Measurements from ENCODE around the gene IQSEC3. TPM values are rescaled to one million over a fixed set of nuclear protein-coding genes. Genes with fewer than 3 reads are reported as not detected.

The IQSEC3 gene
- total RNA-seq, 1 experiment from 2014 or later = not detected

DNA sequence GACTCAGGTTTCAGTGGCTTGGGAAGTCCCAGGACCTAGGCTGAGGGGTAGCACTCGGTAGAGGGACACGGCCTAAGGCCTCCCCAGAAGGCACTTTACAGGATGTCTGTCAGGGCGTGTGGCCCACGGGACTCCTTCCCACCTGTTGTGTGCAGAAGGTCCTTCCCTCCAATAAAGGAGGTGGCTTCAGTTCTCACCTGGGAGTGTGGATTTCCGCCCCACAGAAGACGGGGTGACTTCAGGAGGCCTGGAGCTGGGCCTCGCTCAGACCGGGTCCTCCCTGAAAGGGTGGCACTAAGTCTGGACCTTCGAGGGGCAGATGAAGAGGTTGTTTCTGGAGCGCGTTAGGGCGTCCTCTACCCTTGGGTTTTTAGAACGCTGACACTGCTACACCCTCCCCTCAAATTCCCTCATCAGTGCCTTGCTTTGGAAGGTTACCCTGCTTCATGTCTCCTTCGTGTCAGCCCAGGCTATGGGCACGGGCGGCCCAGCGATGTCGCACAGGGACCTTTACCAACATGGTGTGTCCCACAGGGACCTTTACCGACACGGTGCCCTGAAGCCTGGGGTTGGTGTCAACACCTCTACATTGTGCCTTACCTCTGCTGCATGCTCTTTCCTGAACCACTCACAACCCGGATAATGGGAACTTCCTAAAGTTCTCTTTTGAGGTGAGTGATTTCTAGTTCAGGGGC lies 140.3 kb downstream of the IQSEC3 start:
- Histone ChIP-seq H3K4me1 (ENCODE audit: control insufficient read depth, insufficient read depth, low read length) (peaks cover 7% of the 10 kb centered on the region; the same call in 1 of the 2 replicates), H3K27ac (ENCODE audit: low read length) (no peak overlapping the region), H3K27me3 (ENCODE audit: control insufficient read depth, insufficient read depth, low read length) (no peaks in the 10 kb centered on the region), H3K4me3 (ENCODE audit: low read depth in 2 of 2, low read length in 2 of 2) (no peak overlapping the region), H3K9me3 (ENCODE audit: control insufficient read depth, insufficient read depth, low read depth, low read length) (no peaks in the 10 kb centered on the region), H3K36me3 (ENCODE audit: control insufficient read depth, insufficient read depth, low read length) (no peaks in the 10 kb centered on the region)
- BruUV-seq (replicated peaks) = no TSS peak
- in situ Hi-C loops (cut with HindIII; ENCODE audit: low pct_unique_long_range_greater_than_20kb, low sequenced_read_pairs) (no loop called here), intact Hi-C loops (cut with micrococcal nuclease; ENCODE audit: unreplicated experiment) (no loop called here)
- no peak for TF ChIP-seq REST (IDR thresholded peaks at IDR 0.05; ENCODE audit: insufficient read depth in 1 of 2, low read depth in 2 of 2, low read length in 1 of 2)
- TF ChIP-seq, protein P1, sequence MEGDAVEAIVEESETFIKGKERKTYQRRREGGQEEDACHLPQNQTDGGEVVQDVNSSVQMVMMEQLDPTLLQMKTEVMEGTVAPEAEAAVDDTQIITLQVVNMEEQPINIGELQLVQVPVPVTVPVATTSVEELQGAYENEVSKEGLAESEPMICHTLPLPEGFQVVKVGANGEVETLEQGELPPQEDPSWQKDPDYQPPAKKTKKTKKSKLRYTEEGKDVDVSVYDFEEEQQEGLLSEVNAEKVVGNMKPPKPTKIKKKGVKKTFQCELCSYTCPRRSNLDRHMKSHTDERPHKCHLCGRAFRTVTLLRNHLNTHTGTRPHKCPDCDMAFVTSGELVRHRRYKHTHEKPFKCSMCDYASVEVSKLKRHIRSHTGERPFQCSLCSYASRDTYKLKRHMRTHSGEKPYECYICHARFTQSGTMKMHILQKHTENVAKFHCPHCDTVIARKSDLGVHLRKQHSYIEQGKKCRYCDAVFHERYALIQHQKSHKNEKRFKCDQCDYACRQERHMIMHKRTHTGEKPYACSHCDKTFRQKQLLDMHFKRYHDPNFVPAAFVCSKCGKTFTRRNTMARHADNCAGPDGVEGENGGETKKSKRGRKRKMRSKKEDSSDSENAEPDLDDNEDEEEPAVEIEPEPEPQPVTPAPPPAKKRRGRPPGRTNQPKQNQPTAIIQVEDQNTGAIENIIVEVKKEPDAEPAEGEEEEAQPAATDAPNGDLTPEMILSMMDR (IDR thresholded peaks at IDR 0.05) = no peak
- TF ChIP-seq SIN3A (IDR thresholded peaks at IDR 0.05; ENCODE audit: borderline replicate concordance, insufficient read depth, low read depth, low read length) = no peak
- TF ChIP-seq POLR2AphosphoS5 (IDR thresholded peaks at IDR 0.05; ENCODE audit: low read depth, low read length) = no peak
- no peak for TF ChIP-seq TCF7L2 (IDR thresholded peaks at IDR 0.05; ENCODE audit: low read depth, low read length)
- ChIA-PET CTCF (no interaction called here), POLR2A (no interaction called here)
- ATAC-seq (no peak), DNase-seq (ENCODE audit: low read depth, low spot score) (no peak)

GRCh38 chr12:207804-208203 lies 141.2 kb downstream of the IQSEC3 start:
- H3K4me3 ChIP-seq (ENCODE audit: low read depth in 2 of 2, low read length in 2 of 2) = no peak overlapping the region
- no peaks in the 10 kb centered on the region for H3K27me3 ChIP-seq (ENCODE audit: control insufficient read depth, insufficient read depth, low read length)
- TF ChIP-seq REST (IDR thresholded peaks at IDR 0.05; ENCODE audit: insufficient read depth in 1 of 2, low read depth in 2 of 2, low read length in 1 of 2) (no peak), POLR2AphosphoS5 (IDR thresholded peaks at IDR 0.05; ENCODE audit: low read depth, low read length) (no peak)
- BruUV-seq (replicated peaks) = no TSS peak
- DNase-seq (ENCODE audit: low read depth, low spot score) (no peak), ATAC-seq (no peak)
- in situ Hi-C loops (cut with HindIII; ENCODE audit: low pct_unique_long_range_greater_than_20kb, low sequenced_read_pairs) = no loop called here
- no peaks in the 10 kb centered on the region for H3K9me3 ChIP-seq (ENCODE audit: control insufficient read depth, insufficient read depth, low read depth, low read length)
- no peaks in the 10 kb centered on the region for H3K36me3 ChIP-seq (ENCODE audit: control insufficient read depth, insufficient read depth, low read length)
- peaks cover 7% of the 10 kb centered on the region; the same call in 1 of the 2 replicates for H3K4me1 ChIP-seq (ENCODE audit: control insufficient read depth, insufficient read depth, low read length)
- POLR2A ChIA-PET = no interaction called here
- intact Hi-C loops (cut with micrococcal nuclease; ENCODE audit: unreplicated experiment) = no loop called here
- CTCF ChIA-PET = no interaction called here
- H3K27ac ChIP-seq (ENCODE audit: low read length) = no peak overlapping the region
